HUDEP-2 (cell line): ENCODE data around the gene ZNF740.

ENCODE experiments used
- DNase-seq, 76 experiments: peaks; one replicate each; lab custom pipeline; 2025; ENCODE audit not compliant: unreplicated experiment in 76 of 76; lab: John Stamatoyannopoulos, UW

The ZNF740 gene

DNA sequence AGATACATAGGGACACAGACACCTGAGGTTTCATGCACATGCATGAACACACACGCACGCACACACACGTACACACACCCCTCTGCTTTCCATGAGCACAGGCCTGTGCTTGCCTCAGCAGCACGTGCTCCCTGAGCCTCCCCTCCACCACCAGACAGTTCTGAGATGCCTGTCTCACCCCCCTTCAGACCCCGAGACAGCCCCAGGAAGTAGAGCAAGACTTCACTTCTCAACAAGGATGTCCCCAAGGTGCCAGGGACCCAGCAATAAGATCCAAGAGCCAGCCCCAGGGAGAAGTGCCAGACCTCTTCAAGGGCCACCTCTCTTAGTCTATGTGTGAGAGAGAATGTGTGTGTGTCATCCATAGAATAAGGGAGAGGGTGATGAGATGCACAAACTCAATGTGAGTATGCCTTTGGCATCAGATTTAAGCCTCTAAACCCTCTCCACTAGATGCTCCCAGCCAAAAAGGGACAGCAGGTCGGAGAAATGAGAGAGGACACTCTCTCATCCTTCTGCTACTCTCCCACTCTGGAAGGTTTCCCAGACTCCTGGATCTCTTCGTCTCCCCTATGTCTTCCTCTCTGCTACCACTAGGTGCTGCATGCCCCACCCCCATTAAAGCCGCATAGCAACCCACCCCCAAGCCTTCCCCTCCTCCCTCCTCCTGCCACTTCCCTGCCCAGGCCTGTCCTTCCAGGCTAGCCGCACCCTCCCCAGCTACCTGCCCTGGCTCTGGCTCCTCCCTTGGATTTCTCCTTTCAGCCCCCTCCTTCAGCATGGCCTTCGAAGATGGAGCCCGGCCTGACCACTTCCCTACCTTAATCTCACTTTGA lies 43.8 kb downstream of the ZNF740 start:
- no peak for DNase-seq

- DNase-seq = no peak
Measured at GRCh38 chr12:53224897-53225634, 44.5 kb downstream of the ZNF740 start.

DNA sequence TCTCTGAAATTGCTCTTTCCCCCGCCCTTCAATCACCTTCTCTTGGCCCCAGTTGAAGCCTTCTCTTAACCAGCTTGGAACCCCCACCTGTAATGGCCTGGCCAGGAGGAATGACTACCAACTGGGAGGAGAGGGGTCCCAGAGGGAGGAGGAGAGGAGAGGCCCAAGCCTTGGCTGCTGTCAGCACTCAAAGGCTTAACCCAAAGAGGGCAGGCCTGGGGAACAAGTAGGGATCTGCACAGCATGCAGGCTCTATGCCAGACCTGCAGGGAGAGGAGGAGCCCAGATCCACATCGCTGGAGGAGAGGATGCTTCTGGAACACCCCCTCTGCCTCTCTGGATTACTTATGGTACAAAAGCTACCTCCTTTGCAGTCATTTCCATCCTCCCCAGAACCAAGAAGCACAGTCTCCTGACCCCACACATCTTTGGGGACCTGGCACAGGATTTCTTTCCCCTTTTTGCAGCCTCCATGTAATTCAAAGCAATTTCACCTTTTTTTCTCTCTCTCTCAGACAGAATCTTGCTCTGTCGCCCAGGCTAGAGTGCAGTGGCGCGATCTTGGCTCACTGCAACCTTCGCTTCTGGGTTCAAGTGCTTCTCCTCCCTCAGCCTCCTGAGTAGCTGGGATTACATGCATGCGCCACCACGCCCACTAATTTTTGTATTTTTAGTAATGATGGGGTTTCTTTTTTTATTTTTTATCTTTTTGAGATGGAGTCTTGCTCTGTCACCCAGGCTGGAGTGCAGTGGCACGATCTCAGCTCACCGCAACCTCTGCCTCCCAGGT lies 45.3 kb downstream of the ZNF740 start:
- peak in 1 of 76 experiments; percentile 12 for DNase-seq

GRCh38 chr12:53226815-53227214 lies 46.3 kb downstream of the ZNF740 start:
- no peak for DNase-seq

GRCh38 chr12:53227341-53227740 lies 46.8 kb downstream of the ZNF740 start:
- DNase-seq = no peak

GRCh38 chr12:53227836-53228235 lies 47.3 kb downstream of the ZNF740 start:
- peak in 1 of 76 experiments; percentile 7 for DNase-seq

DNA sequence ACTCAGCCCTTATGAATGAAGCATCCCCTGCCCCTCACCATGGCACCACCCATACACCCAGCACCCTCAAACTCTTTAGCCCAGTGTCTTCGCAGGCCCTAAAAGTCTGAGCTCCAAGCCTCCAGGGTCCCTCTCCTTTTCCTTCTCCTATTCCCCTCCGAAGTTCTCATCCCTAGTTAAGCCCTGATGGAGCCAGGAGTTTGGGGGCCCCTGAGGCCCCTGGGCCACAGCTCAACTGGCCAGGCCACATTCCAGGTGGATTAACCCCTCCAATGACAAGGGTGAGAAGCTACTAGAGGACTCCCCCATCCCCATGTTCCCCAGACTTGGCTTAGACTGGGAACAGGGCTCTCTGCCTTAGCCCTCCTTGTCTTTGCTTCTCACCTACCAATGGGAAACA lies 48.9 kb downstream of the ZNF740 start:
- no peak for DNase-seq

- peak in 14 of 76 experiments; percentile 9 to 36 (median 20) for DNase-seq
Measured at GRCh38 chr12:53230108-53230845, 49.8 kb downstream of the ZNF740 start.

DNA sequence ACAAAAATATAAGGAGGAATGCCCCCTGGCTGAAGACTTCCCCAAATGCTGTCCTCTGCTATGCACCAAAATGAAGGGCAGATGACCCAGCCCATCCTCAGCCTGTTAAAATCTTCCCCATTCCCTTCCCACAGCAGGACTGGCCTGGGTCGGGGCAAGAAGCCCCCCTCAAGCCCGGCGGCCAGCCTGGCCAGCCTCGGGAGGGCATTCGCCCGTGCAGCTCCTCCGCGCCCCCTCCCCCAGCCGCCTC lies 51.1 kb downstream of the ZNF740 start:
- no peak for DNase-seq

DNA sequence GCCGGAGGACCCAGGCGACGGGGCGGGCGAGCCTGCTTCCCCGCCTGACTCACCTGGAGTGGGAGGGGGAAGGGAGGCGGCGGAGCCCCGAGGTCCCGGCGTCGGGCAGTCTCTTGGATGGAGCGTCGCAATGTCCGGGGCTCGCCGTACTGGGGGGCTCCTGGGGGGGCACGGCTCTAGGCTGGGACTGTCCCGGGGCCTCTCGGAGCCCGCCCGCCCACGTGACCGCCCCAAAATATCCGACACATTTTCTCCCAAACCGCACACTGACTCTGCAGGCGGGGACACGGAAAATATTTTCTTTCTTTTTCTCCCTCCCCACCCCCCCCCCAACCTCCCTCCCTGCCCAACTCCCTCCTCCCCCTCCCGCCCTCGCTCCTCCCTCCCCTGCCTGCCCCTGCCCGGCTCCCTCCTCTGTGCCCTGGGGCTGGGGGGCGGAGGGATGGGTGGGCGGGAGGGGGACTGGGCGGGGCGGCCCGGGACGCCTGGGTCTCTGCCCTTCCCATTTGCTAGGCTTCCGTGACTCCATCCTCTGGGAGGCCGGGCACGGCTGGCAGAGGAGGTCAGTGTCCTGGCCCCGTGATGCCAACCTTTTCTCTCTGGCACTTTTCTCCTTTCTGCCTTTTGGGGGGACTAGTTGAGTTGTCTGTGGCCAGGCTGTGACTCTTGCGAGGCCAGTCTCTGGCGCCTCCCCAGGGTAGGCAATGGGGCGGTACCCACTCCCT lies 51.6 kb downstream of the ZNF740 start, which contains the start of gene RARG:
Gene RARG (minus strand): TSS at position 289 of the 725 bp plus-strand sequence. CDS start 4,664 bp downstream, outside the sequence.
- peak in 41 of 76 experiments; percentile 12 to 62 (median 36) for DNase-seq

DNA sequence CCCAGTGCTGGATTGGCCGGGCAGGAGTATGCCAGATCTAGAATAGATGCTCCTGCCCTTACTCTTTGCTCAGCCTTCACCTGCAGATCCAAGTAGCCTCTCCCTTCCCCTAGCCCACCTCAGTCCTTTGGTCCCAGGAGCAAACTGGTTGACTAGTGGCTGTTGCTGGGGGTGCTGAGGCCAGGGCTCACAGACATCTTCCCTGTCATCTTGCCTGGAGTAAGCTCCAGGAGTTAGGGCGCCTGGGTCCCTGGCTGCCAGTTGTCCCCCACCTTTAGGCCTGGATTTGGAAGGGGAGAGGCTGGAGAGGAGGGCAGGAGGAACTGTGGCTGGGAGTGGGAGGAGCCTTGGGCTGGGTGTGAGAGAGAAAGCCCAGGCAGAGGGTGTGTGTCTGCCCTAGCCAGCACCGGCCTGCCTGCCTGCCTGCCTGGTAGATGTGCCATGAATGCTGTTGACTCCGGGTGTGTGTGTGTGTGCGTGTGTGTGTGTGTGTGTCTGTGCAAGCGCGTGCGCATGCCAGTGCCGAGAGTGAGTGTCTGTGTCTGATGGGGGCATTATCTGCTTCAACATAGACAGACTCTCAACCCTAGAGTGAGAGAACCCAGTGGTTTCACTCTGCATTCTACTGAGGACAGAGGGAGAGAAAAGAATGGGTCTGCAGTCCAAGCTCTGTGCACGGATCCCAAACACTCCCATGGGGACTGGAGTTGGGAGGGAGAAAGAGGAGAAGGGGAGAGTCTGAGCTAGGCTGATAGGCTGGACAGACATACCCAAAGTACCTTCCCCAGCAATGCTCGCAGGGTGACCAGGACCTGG lies 52.3 kb downstream of the ZNF740 start:
- DNase-seq = peak in 64 of 76 experiments; percentile 9 to 78 (median 56)

DNA sequence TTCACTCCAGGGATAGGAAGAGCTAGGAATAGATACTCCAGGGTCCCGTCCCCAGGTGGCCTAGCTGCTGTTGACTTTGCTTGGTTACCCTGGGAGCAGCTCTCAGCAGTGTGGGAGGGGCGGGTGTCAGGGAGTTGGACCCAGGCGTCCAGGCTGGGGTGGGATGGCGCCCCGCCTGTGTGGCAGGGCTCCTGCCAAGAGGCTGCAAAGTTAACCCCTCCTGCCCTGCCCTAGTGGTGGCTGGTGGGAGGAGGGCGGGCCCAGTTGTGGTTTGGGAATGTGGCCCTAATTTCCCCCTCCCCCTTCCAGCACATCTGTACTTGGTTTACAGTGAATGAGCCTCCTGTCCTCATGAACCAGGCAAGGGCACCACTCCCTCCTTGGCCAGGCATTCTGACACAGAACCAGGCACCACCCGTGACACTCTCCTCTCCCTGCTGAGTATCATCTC lies 53.2 kb downstream of the ZNF740 start:
- peak in 29 of 76 experiments; percentile 14 to 64 (median 34) for DNase-seq

GRCh38 chr12:53234271-53234914 lies 53.9 kb downstream of the ZNF740 start:
- peak in 3 of 76 experiments; percentile 2 to 10 (median 8) for DNase-seq

DNA sequence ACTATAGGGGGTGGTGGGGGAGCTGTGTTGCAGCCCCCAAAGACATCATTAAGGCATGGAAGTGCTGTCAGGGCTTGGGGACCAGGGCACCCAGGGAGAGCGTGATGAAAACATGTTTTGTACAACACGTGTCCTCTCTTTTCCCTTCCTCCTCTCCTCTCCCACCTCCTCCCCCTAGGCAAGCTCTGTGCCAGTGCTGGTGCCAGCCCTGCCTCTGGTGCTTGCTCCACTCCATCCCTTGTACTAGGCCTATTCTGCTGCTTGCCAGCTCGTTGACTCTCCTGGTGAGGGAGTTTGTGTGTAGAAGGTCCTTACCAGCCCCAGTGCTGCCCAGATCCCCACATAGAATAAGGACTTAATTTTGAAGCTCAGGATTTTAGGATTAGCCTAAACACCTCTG lies 54.6 kb downstream of the ZNF740 start:
- no peak for DNase-seq

DNA sequence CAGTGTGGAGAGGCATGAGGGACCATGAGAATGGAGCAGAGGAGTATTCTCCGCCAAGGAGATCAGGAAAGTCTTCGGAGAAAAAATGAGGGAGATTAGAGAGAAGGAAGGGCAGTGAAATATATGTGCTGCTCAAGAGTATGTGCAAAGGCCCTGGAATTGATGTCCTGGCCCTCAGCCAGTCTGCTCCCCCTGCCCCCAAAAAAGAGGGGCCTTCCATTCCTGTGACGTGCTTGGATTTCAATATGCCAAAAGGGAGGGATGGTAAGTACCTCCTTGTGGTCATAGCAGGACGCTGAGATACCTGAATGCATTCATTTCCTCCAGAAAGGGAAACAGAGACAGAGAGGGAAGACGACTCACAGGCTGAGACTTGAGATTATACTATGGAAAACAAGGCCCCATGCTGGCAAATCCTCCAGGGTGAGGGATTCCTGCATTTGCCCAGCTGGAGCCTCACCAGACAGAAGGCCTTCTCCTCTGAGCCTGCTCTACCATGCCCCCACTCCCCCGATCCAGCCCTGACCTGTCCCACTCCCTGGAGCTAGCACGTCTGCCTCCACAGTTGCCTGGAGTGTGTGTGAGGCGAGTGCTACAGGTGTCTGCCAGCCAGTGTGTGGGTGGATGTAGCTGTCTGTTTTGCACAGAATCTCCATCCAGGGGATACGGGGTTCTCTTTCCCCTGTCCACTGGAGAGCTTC lies 55.4 kb downstream of the ZNF740 start:
- no peak for DNase-seq

DNA sequence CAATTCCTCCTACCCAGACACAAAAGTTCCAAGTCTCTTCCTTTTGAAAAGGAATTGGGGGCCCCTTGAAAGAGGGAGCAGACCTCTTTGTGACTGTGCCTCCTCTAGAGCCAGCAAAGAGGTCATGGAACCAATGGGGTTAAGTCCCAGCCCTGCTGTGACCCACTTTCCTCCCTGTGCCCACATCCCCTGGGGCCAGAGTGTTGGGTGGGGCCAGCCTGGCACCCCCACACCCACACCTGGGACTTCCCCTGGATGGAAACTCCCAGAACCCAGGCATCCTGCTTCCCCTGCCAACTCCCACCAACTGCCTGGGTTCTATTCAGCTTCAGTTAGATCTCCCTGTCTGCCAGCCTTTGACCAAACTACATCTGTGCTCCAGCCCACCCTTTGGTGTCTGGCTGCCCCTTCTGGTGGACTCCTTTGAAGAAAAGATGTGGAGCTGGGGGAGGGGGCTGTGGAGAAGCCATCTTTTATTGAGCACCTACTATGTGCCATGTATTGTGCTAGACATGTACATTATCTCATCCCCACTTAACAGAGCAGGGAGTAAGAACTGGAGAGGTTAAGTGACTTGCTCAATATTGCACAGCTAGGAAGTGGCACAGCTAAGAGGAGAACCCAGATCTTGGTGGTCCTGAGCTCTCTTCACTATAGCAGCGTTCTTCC lies 56.1 kb downstream of the ZNF740 start:
- DNase-seq = no peak

DNA sequence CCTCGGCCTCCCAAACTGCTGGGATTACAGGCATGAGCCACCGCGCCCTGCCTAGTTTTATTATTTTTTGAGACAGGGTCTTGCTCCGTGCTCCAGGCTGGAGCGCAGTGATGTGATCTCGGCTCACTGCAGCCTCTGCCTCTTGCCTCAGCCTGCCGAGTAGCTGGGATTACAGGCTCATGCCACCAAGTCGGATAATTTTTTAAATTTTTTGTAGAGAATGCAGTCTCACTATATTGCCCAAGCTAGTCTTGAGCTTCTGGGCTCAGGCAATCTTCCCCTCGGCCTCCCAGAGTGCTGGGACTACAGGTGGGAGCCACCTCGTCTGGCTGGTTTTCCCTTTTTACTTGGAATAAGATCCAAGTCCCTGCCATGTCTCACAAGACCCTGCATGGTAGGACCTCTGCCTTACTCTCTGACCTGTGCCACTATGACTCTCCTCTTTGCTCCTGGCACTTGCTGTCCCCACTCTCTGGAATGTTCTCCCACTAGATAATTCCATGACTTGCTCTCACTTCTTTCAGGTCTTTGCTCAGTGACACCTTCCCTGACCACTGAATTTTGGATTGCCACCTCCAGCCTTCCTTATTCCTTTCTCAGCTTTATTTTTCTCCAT lies 59.2 kb downstream of the ZNF740 start:
- DNase-seq = no peak
